GM18507 (cell line): ENCODE data around the gene RNF10.
"Not testable (repeated sequence)": the region's sequence is repeated elsewhere in the genome, so short reads cannot be mapped to it uniquely, and the experiment has no call there.

ENCODE experiments used
- DNase-seq: peaks from one replicate; pipeline ENCODE4 v3.0.0; 2011; ENCODE audit warnings: low read depth; ENCODE audit not compliant: insufficient read length; ENCODE audit errors: extremely low spot score
- FAIRE-seq: peaks from 2 replicates; lab custom pipeline; 2011; peaks lifted over from hg19 to GRCh38; lab: Jason Lieb, UNC

RNF10 gene

GRCh38 chr12:120519324-120519723 lies 14.8 kb upstream of the RNF10 start:
- FAIRE-seq, DNase-seq: not testable (repeated sequence)

- FAIRE-seq (no peak), DNase-seq (no peak)
Observed at GRCh38 chr12:120522568-120522967, 11.6 kb upstream of the RNF10 start.

GRCh38 chr12:120528861-120529525 lies 5.2 kb upstream of the RNF10 start, which contains the start of gene COQ5:
TSS of gene COQ5 (minus strand) at chr12:120529158. CDS start at chr12:120529141, 17 bp downstream.
- peak; percentile 71 for FAIRE-seq
- peak; percentile 61 for DNase-seq

- DNase-seq = no peak
- FAIRE-seq = no peak
Observed at GRCh38 chr12:120529641-120530417, 4.3 kb upstream of the RNF10 start.

GRCh38 chr12:120530418-120530761 lies 3.8 kb upstream of the RNF10 start:
- FAIRE-seq, DNase-seq: not testable (repeated sequence)

GRCh38 chr12:120532701-120533238 lies 1.4 kb upstream of the RNF10 start:
- no peak for FAIRE-seq
- DNase-seq = no peak

- DNase-seq (no peak), FAIRE-seq (peak; percentile 21)
Observed at GRCh38 chr12:120534703-120535655, 823 bp downstream of the RNF10 start.

GRCh38 chr12:120536064-120536791 lies 2.1 kb downstream of the RNF10 start:
- peak; percentile 60 for FAIRE-seq
- no peak for DNase-seq

GRCh38 chr12:120537856-120538220 lies 3.7 kb downstream of the RNF10 start:
- FAIRE-seq (no peak), DNase-seq (no peak)

GRCh38 chr12:120538281-120539156 lies 4.4 kb downstream of the RNF10 start:
- DNase-seq (no peak), FAIRE-seq (no peak)

- DNase-seq (no peak), FAIRE-seq (no peak)
Observed at GRCh38 chr12:120539303-120539702, 5.1 kb downstream of the RNF10 start.

- DNase-seq (no peak), FAIRE-seq (no peak)
Observed at GRCh38 chr12:120540445-120540844, 6.3 kb downstream of the RNF10 start.

GRCh38 chr12:120542166-120542565 lies 8.0 kb downstream of the RNF10 start:
- no peak for FAIRE-seq

GRCh38 chr12:120544691-120545090 lies 10.5 kb downstream of the RNF10 start:
- no peak for DNase-seq
- FAIRE-seq = no peak

More at GRCh38 chr12:120542166-120542565, 8.0 kb downstream of the RNF10 start:
- no peak for DNase-seq

- no peak for DNase-seq
- no peak for FAIRE-seq
Observed at GRCh38 chr12:120546050-120546386, 11.9 kb downstream of the RNF10 start.

GRCh38 chr12:120554678-120555077 lies 20.5 kb downstream of the RNF10 start:
- no peak for FAIRE-seq
- no peak for DNase-seq

- FAIRE-seq = no peak
- DNase-seq = no peak
Observed at GRCh38 chr12:120557589-120557988, 23.4 kb downstream of the RNF10 start.

GRCh38 chr12:120562906-120563305 lies 28.8 kb downstream of the RNF10 start:
- FAIRE-seq (no peak), DNase-seq (no peak)
